ENCODE data around the gene TMEM255A. TPM values are rescaled to one million over a fixed set of nuclear protein-coding genes. Genes with fewer than 3 reads are reported as not detected.

The TMEM255A gene
- total RNA-seq, 2 experiments from 2014 or later = not detected

DNA sequence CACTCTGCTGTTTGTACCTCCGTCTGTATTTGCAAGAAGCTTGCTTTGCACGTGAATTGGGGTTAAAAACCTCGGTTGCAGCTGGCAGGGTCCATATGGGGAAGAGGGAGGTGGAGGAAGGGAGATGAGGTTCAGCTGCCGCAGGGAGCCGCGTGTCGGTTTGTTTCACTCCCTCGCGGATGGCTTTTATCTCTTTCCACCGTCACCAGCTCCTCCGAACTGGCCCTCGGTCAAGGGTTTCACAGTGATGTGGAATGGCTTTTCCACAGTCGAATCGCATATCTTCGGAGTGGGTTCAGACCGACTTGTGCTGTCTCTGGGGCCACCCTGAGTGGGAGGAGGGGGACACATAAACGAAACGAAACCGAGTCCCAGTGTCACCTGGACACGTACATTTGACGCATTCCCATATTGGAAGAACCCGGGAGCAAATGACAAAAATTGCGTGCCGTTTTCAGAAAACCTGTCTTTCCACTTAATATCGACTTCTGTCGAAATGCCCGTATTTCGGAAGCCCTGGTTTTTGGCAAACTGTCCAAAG, 59.7 kb downstream of the TMEM255A start:
- intact Hi-C loops (cut with micrococcal nuclease; ENCODE audit: unreplicated experiment) = loop anchor here (2.0 to 10.0 kb wide), 3 partner anchors 51 to 503 kb away; partner anchors contain the start of gene LAMP2
- H3K9me3 ChIP-seq (ENCODE audit: low read length) = no peaks in the 10 kb centered on the region
- H3K36me3 ChIP-seq (ENCODE audit: insufficient read depth, low read length) = peaks cover 34% of the 10 kb centered on the region
- no peak for TF ChIP-seq EZH2phosphoT487 (IDR thresholded peaks at IDR 0.05; ENCODE audit: borderline replicate concordance, low read depth, low read length)
- TF ChIP-seq, protein P1, sequence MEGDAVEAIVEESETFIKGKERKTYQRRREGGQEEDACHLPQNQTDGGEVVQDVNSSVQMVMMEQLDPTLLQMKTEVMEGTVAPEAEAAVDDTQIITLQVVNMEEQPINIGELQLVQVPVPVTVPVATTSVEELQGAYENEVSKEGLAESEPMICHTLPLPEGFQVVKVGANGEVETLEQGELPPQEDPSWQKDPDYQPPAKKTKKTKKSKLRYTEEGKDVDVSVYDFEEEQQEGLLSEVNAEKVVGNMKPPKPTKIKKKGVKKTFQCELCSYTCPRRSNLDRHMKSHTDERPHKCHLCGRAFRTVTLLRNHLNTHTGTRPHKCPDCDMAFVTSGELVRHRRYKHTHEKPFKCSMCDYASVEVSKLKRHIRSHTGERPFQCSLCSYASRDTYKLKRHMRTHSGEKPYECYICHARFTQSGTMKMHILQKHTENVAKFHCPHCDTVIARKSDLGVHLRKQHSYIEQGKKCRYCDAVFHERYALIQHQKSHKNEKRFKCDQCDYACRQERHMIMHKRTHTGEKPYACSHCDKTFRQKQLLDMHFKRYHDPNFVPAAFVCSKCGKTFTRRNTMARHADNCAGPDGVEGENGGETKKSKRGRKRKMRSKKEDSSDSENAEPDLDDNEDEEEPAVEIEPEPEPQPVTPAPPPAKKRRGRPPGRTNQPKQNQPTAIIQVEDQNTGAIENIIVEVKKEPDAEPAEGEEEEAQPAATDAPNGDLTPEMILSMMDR (conservative IDR thresholded peaks at IDR 0.05; ENCODE audit: low read length) = no peak
- peak overlapping the region; percentile 92 for H3K4me3 ChIP-seq (ENCODE audit: low read depth, low read length, poor library complexity, severe bottlenecking)
- H3K4me1 ChIP-seq (ENCODE audit: insufficient read depth, low read length, poor library complexity, severe bottlenecking) = peaks cover 14% of the 10 kb centered on the region
- ChIA-PET POLR2A (interaction anchor here (0.5 to 1.9 kb wide), 4 partner anchors 10 to 310 kb away, joined by 3 to 13 read pairs (median 4); no protein-coding TSS in a partner anchor), CTCF (ENCODE audit: unreplicated experiment) (no interaction called here)
- H3K9me2 ChIP-seq (ENCODE audit: insufficient read depth, low read length) = no peaks in the 10 kb centered on the region
- peak; percentile 58 for DNase-seq (ENCODE audit: low spot score)
- H2AFZ ChIP-seq (ENCODE audit: low read length) = peak overlapping the region; percentile 21; the same call in 1 of the 2 replicates
- H3K79me2 ChIP-seq (ENCODE audit: insufficient read depth, low read depth, low read length) = peaks cover 43% of the 10 kb centered on the region
- H3K4me2 ChIP-seq (ENCODE audit: low read length) = peak overlapping the region; percentile 85
- BruUV-seq (replicated peaks) = TSS peak; percentile 56
- 0 out of 2 replicates have a peak, but pooled peaks cover 3% of the 10 kb centered on the region for H4K20me1 ChIP-seq (ENCODE audit: insufficient read depth, low read length)
- peak overlapping the region; percentile 90 for H3K27ac ChIP-seq (ENCODE audit: low read depth, low read length, poor library complexity, severe bottlenecking)

- Histone ChIP-seq H3K4me3 (ENCODE audit: low read depth, low read length, poor library complexity, severe bottlenecking) (peak within 1 kb of the TSS; percentile 92), H4K20me1 (ENCODE audit: insufficient read depth, low read length) (0 out of 2 replicates have a peak, but pooled peaks cover 3% of the 10 kb centered on the region), H2AFZ (ENCODE audit: low read length) (peak within 1 kb of the TSS; percentile 98), H3K36me3 (ENCODE audit: insufficient read depth, low read length) (peaks cover 26% of the 10 kb centered on the region), H3K79me2 (ENCODE audit: insufficient read depth, low read depth, low read length) (peaks cover 35% of the 10 kb centered on the region), H3K4me1 (ENCODE audit: insufficient read depth, low read length, poor library complexity, severe bottlenecking) (peaks cover 14% of the 10 kb centered on the region), H3K9me3 (ENCODE audit: low read length) (no peaks in the 10 kb centered on the region), H3K4me2 (ENCODE audit: low read length) (peak within 1 kb of the TSS; percentile 85), H3K9me2 (ENCODE audit: insufficient read depth, low read length) (no peaks in the 10 kb centered on the region), H3K27ac (ENCODE audit: low read depth, low read length, poor library complexity, severe bottlenecking) (peak within 1 kb of the TSS; percentile 90)
- TF ChIP-seq, protein P1 (conservative IDR thresholded peaks at IDR 0.05; ENCODE audit: low read length) = peak; percentile 70
- no peak for TF ChIP-seq EZH2phosphoT487 (IDR thresholded peaks at IDR 0.05; ENCODE audit: borderline replicate concordance, low read depth, low read length)
- intact Hi-C loops (cut with micrococcal nuclease; ENCODE audit: unreplicated experiment) = loop anchor here (2.0 to 10.0 kb wide), 3 partner anchors 52 to 504 kb away; partner anchors contain the start of gene LAMP2
- peak; percentile 90 for DNase-seq (ENCODE audit: low spot score)
- CTCF ChIA-PET (ENCODE audit: unreplicated experiment) = no interaction called here
- no TSS peak for BruUV-seq (replicated peaks)
- POLR2A ChIA-PET = interaction anchor here (0.6 to 1.9 kb wide), 6 partner anchors 11 to 689 kb away, joined by 3 to 13 read pairs (median 4); partner anchors contain the start of gene MCTS1
Observed at GRCh38 chrX:120250522-120251271, 60.6 kb downstream of the TMEM255A start, which contains the start of gene ZBTB33. Gene ZBTB33, plus strand, starts transcription at chrX:120250812. Its CDS starts 2,604 bp downstream, at chrX:120253416.

Measured in OCI-LY7 (cell line).